Loucy (cell line): ENCODE measurements around the gene FXR1.

Source experiments
- CTCF ChIP-seq: fragments of 200-600 bp; sonication (generic); conservative IDR thresholded peaks from 2 replicates; pipeline ENCODE4 v1.5.1; 2014; ENCODE audit warnings: mild to moderate bottlenecking, antibody characterized with exemption, low read length
- EZH2phosphoT487 ChIP-seq: fragments of 200-600 bp; IDR thresholded peaks from 2 replicates; pipeline ENCODE4 v1.6.1; 2018; ENCODE audit warnings: antibody characterized with exemption, mild to moderate bottlenecking, moderate library complexity, borderline replicate concordance

GRCh38 chr3:180981912-180982311 lies 69.4 kb downstream of the FXR1 start:
- TF ChIP-seq CTCF (no peak), EZH2phosphoT487 (no peak)
